Endothelial cell (in vitro differentiated cells): ENCODE results near the gene MAMSTR. TPM values are rescaled to one million over a fixed set of nuclear protein-coding genes. Genes with fewer than 3 reads are reported as not detected.
"Not testable (repeated sequence)": the region's sequence is repeated elsewhere in the genome, so short reads cannot be mapped to it uniquely, and the experiment has no call there.

ENCODE experiments used
- DNase-seq: peaks from one replicate; pipeline ENCODE4 v3.0.0; 2021; ENCODE audit warnings: low spot score
- H3K27ac Mint-ChIP-seq: one replicate; pipeline ENCODE4 v1.8.0; 2021; ENCODE audit warnings: mixed read lengths, inconsistent platforms; ENCODE audit not compliant: unreplicated experiment
- H3K27me3 Mint-ChIP-seq: one replicate; pipeline ENCODE4 v1.8.0; 2021; ENCODE audit warnings: mild to moderate bottlenecking, moderate library complexity, mixed read lengths, inconsistent platforms; ENCODE audit not compliant: unreplicated experiment
- H3K36me3 Mint-ChIP-seq: one replicate; pipeline ENCODE4 v1.8.0; 2021; ENCODE audit warnings: mild to moderate bottlenecking, low read depth, mixed read lengths, inconsistent platforms; ENCODE audit not compliant: unreplicated experiment
- H3K4me1 Mint-ChIP-seq: one replicate; pipeline ENCODE4 v1.8.0; 2021; ENCODE audit warnings: mild to moderate bottlenecking, mixed read lengths, inconsistent platforms; ENCODE audit not compliant: unreplicated experiment
- H3K4me3 Mint-ChIP-seq: one replicate; pipeline ENCODE4 v1.8.0; 2021; ENCODE audit warnings: mild to moderate bottlenecking, mixed read lengths, inconsistent platforms; ENCODE audit not compliant: unreplicated experiment
- H3K9me3 Mint-ChIP-seq: one replicate; pipeline ENCODE4 v1.8.0; 2021; ENCODE audit warnings: mixed read lengths, inconsistent platforms; ENCODE audit not compliant: unreplicated experiment
- long read RNA-seq: library from polyadenylated mRNA; unstranded; transcript quantifications from one replicate; pipeline ENCODE4 v2.0.0, GENCODE V29; 2020; ENCODE audit not compliant: unreplicated experiment
- total RNA-seq: library from RNA; stranded (reverse); fragmentation: NEBNext Ultra II Directional; extraction: Animal tissue kit (Norgen Biotek cat#: 25700); gene quantifications from one replicate; pipeline ENCODE4 v1.2.1, GENCODE V29; 2021; ENCODE audit not compliant: unreplicated experiment
- TF ChIP-seq, protein P1 (sequence below): fragments of 200-600 bp; sonication (generic); IDR thresholded peaks from one replicate; pipeline ENCODE4 v1.5.0; 2021; ENCODE audit warnings: antibody characterized with exemption; ENCODE audit not compliant: unreplicated experiment

The MAMSTR gene, protein sequence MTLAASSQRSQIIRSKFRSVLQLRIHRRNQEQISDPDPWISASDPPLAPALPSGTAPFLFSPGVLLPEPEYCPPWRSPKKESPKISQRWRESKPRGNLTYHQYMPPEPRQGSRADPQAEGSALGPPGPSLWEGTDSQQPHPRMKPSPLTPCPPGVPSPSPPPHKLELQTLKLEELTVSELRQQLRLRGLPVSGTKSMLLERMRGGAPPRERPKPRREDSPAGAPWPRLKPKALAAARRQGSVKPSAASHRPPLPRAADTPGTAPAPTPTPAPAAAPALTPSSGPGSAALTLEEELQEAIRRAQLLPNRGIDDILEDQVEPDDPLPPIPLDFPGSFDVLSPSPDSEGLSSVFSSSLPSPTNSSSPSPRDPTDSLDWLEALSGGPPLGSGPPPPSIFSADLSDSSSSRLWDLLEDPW
- total RNA-seq, result 1.5 TPM
- long read RNA-seq, partial matches to known transcripts, result 1 of 1 reads
- long read RNA-seq, other reads (novel, unspliced or antisense), result 0 of 1 reads

DNA sequence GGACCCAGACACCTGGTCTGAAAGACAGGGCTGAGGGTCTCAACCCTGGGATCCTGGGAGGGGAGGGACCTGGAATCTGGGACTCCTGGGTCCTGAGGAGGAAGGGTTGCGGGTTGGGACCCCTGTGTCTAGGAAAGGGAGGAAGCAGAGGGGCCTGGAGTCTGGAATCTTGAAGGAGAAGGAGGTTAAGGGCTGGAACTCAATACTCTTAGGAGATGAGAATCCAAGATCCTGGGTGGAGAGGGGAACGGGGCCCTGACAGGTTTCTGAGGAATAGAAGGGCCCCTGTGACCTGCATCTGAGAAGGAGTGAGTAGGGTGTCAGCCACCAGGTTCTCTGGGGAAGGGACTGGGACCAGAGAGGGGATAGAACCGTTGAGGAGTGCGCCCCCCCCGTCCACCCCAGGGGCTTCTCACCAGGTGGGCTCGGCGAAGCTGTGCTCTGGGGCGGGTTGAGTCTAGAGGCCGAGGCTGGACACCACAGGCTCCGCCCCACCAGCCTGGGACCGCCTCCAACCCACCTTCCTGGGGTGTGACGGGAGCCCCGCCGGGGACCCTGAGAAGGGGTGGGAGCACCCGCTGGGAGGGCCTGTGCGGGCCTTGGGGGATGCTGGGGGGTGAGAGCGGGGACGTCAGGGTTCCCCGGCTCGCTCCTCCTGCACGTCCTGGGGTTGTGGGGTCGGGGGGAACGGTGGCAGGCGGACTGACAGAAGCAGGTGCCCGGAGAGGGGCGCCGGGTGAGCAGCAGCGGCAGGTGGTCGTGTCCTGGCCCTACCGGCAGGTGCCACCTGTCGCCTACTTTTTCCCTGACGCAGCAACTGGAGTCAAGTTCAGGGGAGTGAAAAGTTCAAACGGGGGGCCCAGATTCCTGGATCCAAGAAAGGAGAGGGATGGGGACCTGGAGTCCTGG is at the start of gene MAMSTR:
MAMSTR (minus strand) TSS at position 463 of the 909 bp plus-strand sequence. CDS start 694 bp downstream, outside the sequence.
- peaks cover 29% of the 10 kb centered on the region for H3K4me1 Mint-ChIP-seq
- TF ChIP-seq, protein P1, sequence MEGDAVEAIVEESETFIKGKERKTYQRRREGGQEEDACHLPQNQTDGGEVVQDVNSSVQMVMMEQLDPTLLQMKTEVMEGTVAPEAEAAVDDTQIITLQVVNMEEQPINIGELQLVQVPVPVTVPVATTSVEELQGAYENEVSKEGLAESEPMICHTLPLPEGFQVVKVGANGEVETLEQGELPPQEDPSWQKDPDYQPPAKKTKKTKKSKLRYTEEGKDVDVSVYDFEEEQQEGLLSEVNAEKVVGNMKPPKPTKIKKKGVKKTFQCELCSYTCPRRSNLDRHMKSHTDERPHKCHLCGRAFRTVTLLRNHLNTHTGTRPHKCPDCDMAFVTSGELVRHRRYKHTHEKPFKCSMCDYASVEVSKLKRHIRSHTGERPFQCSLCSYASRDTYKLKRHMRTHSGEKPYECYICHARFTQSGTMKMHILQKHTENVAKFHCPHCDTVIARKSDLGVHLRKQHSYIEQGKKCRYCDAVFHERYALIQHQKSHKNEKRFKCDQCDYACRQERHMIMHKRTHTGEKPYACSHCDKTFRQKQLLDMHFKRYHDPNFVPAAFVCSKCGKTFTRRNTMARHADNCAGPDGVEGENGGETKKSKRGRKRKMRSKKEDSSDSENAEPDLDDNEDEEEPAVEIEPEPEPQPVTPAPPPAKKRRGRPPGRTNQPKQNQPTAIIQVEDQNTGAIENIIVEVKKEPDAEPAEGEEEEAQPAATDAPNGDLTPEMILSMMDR, result no peak
- peaks cover 23% of the 10 kb centered on the region for H3K27me3 Mint-ChIP-seq
- peak within 1 kb of the TSS; percentile 76 for H3K27ac Mint-ChIP-seq
- H3K36me3 Mint-ChIP-seq, result peaks cover 22% of the 10 kb centered on the region
- peak within 1 kb of the TSS; percentile 72 for H3K4me3 Mint-ChIP-seq
- H3K9me3 Mint-ChIP-seq, result no peaks in the 10 kb centered on the region
- no peak for DNase-seq

DNA sequence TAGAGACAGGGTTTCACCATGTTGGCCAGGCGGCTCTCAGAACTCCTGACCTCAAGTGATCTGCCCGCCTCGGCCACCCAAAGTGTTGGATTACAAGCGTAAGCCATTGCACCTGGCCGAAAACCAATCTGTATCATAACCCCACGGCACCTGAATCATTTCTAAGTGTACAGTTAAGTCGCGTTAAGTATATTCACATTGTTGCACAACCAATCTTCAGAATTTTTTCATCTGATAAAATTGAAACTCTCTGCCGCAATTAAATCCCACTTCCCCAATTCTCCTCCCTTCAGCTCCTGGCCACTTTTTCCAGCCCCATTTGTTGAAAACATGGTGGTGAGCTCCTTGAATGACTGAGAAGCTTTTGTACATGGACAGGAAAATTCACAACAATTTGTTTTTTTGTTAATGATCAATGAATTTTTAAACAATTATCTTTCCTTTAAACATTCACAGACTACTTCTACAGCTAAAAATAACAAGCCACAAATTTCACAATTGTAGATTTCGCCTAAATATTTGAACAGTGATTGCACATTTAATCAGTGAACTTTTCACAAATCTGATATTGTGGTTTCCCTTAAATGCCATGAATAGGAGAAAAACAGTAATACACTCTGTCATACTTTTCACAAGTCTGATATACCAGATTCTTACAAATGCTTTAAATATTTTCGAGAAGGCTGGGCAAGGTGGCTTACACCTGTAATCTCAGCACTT is 49.6 kb upstream of the MAMSTR start:
- Mint-ChIP-seq H3K36me3 (no peaks in the 10 kb centered on the region), H3K27ac (no peak overlapping the region), H3K9me3 (no peaks in the 10 kb centered on the region), H3K4me1 (no peaks in the 10 kb centered on the region), H3K4me3 (no peak overlapping the region), H3K27me3 (peaks cover 12% of the 10 kb centered on the region)
- TF ChIP-seq, protein P1, result no peak
- DNase-seq, result no peak

DNA sequence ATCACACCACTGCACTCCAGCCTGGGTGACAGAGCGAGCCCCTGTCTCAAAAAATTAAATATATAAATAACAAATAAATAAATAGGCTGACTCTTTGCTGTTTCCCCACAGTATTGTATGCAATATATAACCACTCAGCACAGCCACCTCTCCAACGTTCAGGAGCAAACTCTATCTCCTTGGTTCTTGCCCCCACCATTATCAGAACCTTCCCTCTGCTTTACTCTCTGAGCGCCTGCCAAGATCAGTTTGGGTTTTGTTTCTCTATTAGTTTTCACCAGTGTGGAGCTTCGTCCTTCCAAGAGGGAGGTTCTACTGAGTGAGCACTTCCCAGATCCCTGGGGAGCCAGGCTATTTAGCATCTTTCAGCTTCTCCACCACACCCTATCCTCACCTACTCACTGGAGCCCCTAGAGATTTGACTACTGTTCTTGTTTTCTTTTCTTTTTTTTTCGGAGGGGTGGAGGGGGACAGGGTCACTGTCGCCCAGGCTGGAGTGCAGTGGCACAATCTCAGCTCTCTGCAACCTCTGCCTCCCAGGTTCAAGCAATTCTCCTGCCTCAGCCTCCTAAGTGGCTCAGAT is 48.7 kb upstream of the MAMSTR start:
- peak overlapping the region; percentile 45 for H3K27ac Mint-ChIP-seq
- H3K36me3 Mint-ChIP-seq, H3K4me1 Mint-ChIP-seq: not testable (repeated sequence)

DNA sequence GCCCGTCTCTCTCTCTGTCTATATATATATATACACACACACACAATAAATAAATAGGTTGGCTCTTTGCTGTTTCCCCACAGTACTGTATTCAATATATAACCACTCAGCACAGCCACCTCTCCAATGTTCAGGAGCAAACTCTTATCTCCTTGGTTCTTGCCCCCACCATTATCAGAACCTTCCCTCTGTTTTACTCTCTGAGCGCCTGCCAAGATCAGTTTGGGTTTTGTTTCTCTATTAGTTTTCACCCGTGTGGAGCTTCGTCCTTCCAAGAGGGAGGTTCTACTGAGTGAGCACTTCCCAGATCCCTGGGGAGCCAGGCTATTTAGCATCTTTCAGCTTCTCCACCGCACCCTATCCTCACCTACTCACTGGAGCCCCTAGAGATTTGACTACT is 46.3 kb upstream of the MAMSTR start:
- not testable (repeated sequence) for H3K9me3 Mint-ChIP-seq, H3K27ac Mint-ChIP-seq, DNase-seq, H3K4me3 Mint-ChIP-seq, H3K4me1 Mint-ChIP-seq, H3K36me3 Mint-ChIP-seq
- H3K27me3 Mint-ChIP-seq, result peaks cover 13% of the 10 kb centered on the region

More for the DNA sequence above, 48.7 kb upstream of the MAMSTR start:
- DNase-seq, H3K4me3 Mint-ChIP-seq, H3K9me3 Mint-ChIP-seq: not testable (repeated sequence)
- peaks cover 12% of the 10 kb centered on the region for H3K27me3 Mint-ChIP-seq

DNA sequence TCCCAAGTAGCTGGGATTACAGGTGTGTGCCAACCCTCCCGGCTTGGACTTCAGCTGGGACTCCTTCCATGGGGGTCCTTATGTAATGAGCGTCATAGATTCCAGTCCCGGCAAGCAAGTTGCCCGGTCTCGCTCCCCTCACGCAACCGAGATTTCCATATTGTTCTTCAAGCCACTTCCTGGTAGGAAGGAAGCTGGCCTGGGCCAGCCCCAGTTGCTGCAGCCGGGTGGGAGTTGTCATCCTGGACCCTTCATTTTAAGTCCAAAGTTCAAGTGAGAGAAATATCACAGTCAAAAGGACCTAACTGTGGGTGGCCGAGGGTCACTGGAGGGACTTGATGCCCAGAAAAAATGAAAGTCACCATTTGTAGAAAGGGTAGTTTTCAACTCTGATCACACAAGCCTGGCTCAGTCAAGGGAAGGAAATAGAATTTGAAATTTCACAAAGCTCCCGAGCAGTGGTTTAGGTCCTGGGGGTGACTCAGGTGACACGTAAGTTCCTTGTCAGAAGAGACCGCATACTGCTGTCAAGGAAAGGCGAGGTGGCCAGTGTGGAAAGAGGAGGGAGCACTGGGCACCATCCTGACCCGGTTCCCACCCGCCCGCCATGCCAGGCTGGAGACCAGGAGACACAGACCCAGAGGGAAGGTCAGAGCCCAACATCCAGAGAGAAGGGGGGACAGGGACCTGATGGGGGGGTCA is 41.1 kb upstream of the MAMSTR start:
- peaks cover 8% of the 10 kb centered on the region for H3K4me1 Mint-ChIP-seq
- peak overlapping the region; percentile 83 for H3K27ac Mint-ChIP-seq
- no peaks in the 10 kb centered on the region for H3K36me3 Mint-ChIP-seq
- no peaks in the 10 kb centered on the region for H3K9me3 Mint-ChIP-seq
- TF ChIP-seq, protein P1, result no peak
- no peak for DNase-seq
- peak overlapping the region; percentile 65 for H3K4me3 Mint-ChIP-seq
- H3K27me3 Mint-ChIP-seq, result peaks cover 18% of the 10 kb centered on the region
